HEK293 (cell line): ENCODE results near the gene GRIN2A.

Source experiments
- AEBP2 ChIP-seq: fragments of 450-650 bp; formaldehyde crosslinking; IDR thresholded peaks from 2 replicates; pipeline ENCODE4 v1.5.1; 2016; ENCODE audit warnings: missing biosample characterization, missing genetic modification characterization, borderline replicate concordance
- CTCF ChIP-seq: fragments of 450-650 bp; formaldehyde crosslinking; IDR thresholded peaks from 2 replicates; pipeline ENCODE4 v1.5.1; 2016; ENCODE audit warnings: missing biosample characterization, missing genetic modification characterization
- IKZF3 ChIP-seq: fragments of 450-650 bp; IDR thresholded peaks from 2 replicates; pipeline ENCODE4 v1.5.0; 2018; ENCODE audit warnings: missing biosample characterization, mild to moderate bottlenecking, missing genetic modification characterization, moderate library complexity
- PRDM4 ChIP-seq: fragments of 450-650 bp; formaldehyde crosslinking; IDR thresholded peaks from 2 replicates; pipeline ENCODE4 v1.5.1; 2017; ENCODE audit warnings: missing biosample characterization, missing genetic modification characterization
- RBAK ChIP-seq: fragments of 450-650 bp; formaldehyde crosslinking; IDR thresholded peaks from 2 replicates; pipeline ENCODE4 v1.5.1; 2016; ENCODE audit warnings: missing biosample characterization, missing genetic modification characterization
- REST ChIP-seq: fragments of 450-650 bp; formaldehyde crosslinking; IDR thresholded peaks from 2 replicates; pipeline ENCODE4 v1.5.1; 2016; ENCODE audit warnings: missing biosample characterization, missing genetic modification characterization
- TCF7L2 ChIP-seq: IDR thresholded peaks from 2 replicates; pipeline ENCODE4 v1.6.1; 2011; ENCODE audit warnings: low read depth, mild to moderate bottlenecking, inconsistent platforms, low read length, moderate library complexity, borderline replicate concordance
- ZBTB26 ChIP-seq: fragments of 450-650 bp; formaldehyde crosslinking; optimal IDR thresholded peaks from 2 replicates; pipeline ENCODE3; 2016; ENCODE audit warnings: missing biosample characterization, mild to moderate bottlenecking, missing genetic modification characterization
- ZNF175 ChIP-seq: fragments of 450-650 bp; formaldehyde crosslinking; IDR thresholded peaks from 2 replicates; pipeline ENCODE4 v1.5.1; 2016; ENCODE audit warnings: missing biosample characterization, missing genetic modification characterization
- ZNF433 ChIP-seq: fragments of 450-650 bp; formaldehyde crosslinking; IDR thresholded peaks from 2 replicates; pipeline ENCODE4 v1.5.1; 2016; ENCODE audit warnings: missing biosample characterization, missing genetic modification characterization, low read depth

GRCh38 chr16:10154389-10154788, 27.8 kb downstream of the GRIN2A start:
- TF ChIP-seq CTCF (tag by site-specific recombination) (no peak), ZNF433 (no peak), TCF7L2 (no peak), ZNF175 (tag by site-specific recombination) (no peak), IKZF3 (no peak), RBAK (tag by site-specific recombination) (no peak), REST (tag by site-specific recombination) (no peak), ZBTB26 (tag by site-specific recombination) (no peak), AEBP2 (tag by site-specific recombination) (no peak), PRDM4 (tag by site-specific recombination) (no peak)
